ENCODE measurements around the gene BEND4.
"Not testable (repeated sequence)": the region's sequence is repeated elsewhere in the genome, so short reads cannot be mapped to it uniquely, and the experiment has no call there.

BEND4 gene

DNA sequence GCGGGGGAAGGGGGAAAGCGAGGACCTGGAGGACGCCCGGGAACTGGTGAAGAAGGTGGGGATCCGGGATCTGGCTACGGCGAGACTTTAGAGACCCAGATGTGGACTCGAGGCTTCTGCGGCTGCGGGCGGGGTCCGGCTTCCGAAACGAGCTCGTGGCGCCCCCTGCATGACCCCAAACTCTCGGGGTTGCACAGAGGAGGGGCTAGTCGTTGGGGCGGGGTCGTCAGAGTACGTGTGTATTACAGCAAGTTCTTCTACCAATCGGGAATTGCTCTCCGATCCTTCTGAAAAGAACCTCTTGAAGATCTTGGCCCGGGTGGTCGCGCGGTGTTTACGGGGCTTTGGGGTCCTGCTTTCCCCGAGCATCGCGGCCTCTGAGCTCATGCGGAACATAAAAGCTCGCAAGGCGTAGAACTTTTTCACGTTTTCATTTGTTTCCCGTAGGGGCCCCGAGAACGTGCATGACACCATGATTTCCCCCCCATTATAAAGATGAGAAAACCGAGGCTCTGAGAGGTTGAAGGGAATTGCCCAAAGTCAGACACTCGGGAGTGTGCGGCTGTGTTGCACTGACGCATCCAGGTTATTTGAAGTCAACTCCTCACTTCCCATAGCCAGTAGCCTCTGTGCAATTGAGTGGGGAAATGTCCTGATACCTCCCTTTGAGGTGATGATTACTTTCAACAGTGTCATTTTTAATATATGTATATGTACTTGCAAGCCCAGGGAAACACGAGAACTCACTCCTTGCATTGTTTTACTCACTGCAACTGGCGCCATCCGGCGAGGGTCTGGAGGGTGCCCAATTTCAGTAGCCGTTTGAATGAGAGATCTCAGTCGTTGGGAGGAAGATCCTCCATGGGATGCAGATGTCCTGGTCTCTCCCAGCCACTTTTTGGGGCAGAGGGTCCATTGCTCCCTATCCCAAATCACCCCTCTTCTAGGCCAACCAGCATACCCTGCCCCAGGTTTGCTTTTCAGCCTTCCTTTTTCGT is at the start of gene BEND4:
Gene BEND4 (minus strand): TSS at position 149 of the 998 bp plus-strand sequence. CDS start 512 bp downstream, outside the sequence.
- peak; percentile 3 to 36 for DNase-seq

DNA sequence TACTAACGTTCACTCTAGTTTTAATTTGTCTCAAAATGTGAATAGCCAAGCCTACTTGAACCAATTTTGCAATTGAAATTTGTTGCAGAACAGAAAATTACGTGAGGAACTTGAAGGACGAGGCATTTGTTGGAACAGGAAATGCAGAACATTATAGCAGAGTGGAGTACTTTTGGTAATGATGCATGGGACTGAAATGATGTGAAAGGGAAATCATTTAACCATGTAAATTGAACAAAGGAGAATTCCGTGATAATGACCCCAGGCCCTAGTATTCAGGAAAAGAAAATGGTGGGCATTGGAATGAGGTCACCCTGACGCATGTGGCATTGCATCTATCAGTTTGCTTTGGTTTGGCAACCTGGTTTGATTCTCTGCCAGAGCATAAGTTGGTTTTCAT is 44.9 kb upstream of the BEND4 start:
- DNase-seq, result no peak

DNA sequence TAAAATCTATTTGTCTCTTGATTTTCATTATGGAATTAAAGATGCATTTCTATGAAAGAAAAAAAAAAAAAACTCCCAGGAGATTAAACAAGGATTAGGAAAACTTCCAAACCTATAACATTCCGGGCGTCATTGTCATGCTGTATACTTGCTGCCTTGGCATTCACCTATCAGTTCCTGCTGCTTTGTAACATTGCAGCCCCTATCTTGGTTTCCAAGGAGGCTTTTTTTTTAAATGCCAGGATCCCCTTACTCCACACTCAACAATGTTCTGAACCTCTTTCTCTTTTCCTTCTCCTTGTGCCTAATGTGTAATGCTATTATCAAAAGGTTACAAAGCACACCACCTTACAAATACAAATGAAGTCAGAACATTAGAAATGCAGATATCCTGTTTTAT is 20.5 kb upstream of the BEND4 start:
- no peak for DNase-seq

DNA sequence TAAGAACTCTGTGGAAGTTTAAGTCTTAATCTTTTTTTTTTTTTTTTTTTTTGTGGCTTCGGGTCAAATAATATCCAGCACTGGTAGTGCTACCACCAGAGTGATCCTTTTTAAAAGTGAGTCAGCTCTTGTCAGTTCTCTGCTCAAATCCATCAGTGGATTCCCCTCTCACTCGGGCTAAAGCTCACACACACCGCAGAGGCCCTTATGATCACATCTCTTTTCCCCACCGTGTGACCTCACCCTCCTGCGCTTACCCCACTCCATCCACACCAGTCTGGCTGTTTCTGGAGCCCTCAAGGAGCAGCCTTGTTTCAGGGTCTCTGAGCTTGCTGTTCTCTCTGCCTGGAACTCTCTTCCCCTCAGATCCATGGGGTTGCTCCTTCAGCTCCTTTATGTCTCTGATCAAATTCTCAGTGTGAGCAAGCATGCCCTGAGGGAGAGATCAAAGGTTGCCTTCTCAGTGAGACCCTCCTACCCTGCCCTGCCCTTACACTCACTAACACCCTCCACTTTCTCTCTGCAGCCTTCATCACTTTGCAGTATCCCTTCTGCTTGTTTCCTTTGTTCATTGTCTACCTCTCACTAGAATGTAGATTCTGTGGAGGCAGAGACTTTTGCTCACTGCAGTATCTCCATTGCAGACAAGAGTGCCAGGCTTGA is 19.8 kb upstream of the BEND4 start:
- DNase-seq, result no peak

DNA sequence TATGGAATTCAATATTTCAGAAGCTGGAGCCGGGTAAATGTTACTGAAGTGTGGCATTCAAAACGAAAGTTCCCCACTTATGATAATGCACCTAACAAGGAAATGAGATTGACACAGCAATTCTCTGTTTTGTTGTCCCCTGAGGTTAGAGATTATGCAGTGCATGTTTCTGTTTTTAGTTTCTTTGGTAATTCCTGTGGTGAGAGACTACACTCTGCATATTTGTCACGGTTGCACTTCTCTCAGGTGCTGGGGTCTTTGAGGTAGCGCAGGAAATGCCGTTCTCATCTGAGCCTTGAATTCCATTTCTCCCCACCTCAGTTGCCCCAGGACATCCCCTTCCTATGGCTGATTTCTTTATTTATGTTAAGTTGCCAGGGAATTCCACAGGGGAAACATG is 15.3 kb upstream of the BEND4 start:
- DNase-seq, result no peak

DNA sequence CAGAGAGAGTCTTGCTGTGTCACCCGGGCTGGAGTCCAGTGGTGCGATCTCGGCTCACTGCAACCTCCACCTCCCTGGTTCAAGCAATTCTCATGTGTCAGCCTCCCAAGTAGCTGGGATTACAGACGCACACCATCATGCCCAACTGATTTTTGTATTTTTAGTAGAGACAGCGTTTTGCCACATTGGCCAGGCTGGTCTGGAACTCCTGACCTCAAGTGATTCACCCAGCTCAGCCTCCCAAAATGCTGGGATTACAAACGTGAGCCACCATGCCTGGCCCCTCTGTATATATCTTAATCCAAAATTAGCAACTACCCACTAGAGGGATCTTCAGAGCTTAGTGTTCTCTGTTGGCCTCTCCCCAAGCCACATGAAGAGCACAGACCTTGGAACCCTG is 13.7 kb upstream of the BEND4 start:
- DNase-seq, result not testable (repeated sequence)

DNA sequence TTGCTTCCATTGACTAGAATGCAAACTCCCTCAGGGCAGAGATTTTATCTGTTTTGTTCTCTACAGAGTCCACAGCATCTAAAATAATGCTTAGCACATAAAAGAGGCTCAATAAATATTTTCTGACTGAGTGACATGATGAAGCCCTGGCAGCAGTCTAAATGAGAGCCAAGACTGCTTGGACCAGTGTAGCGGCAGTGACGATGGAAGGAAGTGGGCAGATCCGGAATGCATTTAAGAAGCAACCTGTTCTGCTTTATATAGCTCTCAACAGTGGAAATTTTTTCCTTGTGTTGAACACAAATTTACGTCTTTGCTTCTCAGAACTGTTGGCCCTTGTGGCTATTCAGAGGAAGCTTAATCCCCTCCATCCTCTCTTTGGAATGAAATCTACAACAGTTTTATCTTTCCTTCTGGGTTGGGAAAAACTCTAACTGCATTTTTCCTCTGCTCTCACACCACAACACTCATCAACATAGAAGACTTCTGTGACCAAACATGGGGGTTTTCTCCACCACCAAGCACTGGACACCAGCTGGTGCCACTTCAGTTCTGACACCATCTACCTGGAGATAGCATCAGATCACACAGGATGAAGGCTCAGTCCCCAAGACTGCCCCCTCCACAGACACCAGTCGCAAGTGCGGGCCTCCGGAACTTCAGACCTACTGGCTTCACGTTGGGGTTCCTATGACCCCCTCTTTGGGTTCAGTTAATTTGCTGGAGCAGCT is 7.0 kb upstream of the BEND4 start:
- no peak for DNase-seq

DNA sequence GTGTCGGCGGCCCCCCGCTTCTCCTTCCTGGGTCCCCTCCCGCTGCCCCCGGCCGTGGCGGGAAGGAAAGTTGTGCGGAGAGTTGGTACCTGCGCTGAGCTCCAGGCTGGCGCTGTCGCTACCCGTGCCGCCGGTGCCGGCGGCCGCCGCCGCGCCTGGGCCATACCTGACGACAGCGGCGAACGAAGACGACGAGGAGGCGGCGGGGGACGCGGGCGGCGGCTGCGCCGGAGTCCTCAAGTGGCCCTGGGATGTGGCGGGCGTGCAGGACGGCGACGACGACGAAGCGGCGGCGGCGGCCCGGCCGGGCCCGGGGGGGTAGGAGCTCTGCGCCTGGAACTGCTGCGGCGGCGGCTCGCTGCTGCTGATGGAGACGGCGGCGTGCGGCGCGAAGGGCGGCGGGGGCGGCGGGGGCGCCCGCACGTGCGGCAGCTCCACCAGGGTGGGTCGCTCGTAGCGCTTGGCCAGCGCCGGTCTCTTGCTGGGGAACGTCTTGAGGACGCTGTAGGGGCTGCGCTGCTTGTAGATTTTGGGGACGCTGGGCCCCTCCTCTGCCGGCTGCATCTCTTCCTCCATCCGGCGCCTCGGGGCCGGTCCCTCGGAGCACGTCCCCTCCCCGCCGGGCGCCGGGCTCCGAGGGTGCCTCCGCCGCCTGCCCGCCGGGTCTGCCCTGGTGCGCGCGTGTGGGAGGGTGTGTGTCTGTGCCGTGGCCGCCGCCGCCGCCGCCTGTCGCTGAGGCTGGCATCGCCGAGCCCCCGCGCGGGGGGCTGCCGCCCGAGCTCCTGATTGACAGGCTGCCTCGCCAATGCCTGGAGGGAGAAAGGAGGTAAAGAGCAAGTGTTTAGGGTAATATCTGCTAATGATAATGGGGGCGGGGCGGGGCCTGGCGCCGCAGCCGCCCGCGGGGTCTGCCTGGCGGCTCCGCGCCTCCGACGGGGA is 618 bp downstream of the BEND4 start:
- DNase-seq, result peak; percentile 35 to 71

DNA sequence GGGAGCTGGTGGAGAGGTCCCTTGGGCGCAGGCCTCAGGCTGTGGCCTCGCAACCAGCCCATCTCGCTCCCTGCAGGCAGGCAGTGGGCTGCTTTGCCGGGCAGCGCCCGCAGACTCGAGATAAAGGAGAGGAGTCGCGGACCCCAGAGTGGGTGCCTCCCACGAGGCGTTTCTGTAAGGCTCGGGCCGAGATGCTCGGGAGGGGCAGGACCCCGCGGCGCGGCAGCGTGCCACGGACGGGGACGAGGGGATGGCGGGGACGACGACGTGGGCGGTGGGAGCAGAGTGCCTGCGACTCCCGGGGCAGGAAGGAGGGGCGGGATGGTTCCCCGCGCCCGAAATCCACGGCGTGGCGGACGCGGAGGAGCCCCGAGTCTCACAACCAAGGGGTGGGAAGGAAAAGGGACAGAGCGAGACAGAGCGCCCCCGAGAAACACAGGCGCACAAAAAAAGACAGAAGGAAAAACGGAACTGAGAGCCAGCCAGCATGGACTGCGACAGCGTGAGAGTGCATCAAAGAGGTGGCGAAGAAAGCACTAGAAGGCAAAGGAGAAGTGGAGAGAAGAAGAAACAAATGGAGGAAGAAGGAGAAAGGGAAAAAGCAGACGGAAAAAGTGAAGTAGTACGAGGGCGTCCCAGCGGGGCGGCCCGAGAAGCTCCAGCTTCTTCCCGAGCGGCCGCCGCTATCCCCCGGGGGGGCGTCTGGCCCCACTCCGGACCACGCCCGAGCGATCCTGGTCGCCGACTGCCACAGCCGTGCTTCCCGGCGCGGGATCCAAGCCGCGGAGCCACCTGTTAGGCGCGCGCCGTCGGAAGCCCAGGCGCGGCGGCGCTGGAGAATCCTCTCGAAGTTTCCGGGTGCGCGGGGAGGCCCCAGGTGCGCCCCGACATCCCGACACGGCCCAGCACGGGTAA is 1.5 kb downstream of the BEND4 start:
- no peak for DNase-seq

DNA sequence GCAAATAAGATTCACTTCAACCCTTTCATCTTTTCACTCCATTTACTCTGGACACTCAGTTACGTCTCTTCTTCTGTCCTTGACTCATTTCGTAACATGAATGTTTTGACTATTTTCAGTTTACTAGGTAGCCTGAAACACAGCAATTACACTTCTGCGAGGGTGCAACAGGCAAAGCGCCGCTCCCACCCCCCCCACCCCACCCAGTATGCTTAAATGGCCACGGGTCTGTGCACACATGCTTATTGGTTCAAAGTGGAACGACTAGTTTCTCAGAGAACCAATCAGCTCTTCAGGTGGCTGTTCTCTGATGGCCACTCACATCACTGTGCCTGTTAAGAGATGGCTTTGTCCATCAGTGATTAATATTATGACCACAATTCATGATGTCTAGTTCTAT is 3.5 kb downstream of the BEND4 start:
- no peak for DNase-seq

DNA sequence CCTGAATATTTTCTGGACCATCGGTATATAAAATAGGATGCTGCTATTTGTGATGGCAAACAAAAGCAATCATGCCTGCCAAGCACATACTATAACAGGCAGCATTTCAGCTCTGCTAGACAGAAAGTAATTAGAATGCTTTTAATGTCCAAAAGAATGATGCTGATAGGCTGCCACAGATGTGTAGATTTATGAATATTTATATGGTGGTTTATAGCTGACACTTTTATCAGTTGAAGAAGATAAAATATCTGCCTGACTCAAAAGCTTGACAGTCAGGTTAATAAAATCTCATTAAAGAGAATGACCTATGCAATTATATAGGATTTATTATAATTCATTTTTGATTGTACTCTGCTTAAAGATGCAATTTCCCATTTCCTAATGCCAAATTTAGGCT is 4.0 kb downstream of the BEND4 start:
- DNase-seq, result no peak

DNA sequence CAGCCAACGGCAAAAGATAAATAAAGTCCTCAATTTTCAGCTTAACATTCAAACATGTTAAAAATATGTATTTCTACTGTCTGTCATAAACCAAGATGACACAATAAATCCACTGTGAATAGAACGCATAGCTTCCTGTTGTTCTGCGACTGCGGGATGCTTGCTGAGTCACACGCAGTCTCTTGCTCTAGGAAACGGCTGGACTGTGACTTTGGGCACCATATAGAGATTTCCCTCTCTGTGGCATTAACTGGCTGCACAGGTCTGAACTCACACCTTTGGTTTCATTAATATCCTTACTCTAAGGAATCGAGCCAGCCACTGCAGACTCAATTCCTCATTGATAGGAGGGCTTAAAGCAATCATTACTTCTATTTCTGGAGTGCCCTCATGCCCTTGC is 8.4 kb downstream of the BEND4 start:
- DNase-seq, result no peak

DNA sequence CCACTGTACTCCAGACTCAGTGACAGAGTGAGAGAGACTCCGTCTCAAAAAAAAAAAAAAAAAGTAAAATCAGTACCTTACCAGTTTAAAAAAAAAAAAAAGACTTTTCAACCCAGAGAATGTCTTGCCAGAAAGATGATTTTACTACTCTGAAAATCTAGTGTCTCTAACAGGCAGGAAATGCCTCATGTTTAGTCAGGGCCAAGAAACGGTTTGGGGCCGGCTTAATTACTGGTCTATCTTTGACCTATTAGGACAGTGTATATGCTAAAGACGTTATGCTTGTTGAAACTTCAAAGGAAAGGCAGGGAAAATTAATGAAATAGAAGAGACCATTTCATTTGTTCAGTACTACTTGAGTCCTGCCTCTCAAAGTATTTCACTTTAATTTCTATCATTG is 9.9 kb downstream of the BEND4 start:
- DNase-seq, result no peak

DNA sequence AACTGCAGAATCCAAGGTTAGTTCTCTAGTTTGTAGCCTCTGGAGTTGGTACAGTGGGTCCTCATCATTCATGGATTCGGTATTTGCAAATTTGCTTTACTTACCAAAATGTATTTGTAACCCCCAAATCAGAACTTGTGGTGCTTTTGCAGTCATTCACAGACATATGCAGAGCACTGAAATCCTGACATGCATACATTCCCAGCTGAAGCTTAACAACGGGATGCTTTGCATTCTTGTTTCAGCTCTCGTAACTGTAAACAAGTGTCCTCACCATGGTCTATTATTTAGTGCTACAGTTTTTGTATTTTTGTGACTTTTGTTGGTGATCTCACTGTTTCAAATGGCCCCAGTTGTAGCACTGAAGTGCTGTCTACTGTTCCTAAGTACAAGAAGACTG is 16.1 kb downstream of the BEND4 start:
- DNase-seq, result no peak

DNA sequence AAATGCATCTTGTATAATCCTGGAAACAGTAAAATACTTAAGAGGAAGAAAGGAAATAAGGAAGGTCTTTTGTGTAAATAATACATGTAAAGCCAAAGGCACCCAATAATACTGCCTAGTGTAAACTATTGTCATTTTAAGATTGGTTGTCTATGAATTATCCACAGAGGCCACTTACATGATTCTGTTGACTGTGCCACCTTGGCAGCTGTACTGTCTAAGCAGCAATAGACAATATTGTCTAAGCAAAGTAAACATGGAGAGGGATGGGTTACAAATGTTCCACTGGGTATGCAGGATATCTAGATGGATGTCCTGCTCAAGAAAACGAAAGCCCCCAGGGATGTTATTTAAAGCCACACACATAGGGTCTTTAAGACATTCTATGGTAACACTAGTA is 19.4 kb downstream of the BEND4 start:
- DNase-seq, result no peak

DNA sequence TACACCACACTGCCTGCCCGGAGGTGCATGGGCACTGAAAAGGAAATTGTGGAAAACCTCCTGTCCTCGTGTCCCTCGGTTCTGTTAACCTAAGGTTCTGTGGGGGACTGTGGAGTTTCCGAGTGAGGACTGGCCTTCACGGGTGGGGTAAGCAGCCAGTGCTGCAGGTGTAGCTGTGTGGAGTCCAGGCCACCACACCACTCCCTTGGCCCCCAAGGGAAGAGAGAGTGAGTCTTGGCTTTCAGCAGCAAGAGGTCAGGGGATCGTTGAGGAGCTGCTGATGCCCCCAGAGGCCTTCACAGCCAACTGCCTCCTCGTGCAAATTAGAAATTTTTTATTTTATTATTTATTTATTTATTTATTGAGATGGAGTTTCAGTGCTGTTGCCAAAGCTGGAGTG is 20.4 kb downstream of the BEND4 start:
- DNase-seq, result no peak

DNA sequence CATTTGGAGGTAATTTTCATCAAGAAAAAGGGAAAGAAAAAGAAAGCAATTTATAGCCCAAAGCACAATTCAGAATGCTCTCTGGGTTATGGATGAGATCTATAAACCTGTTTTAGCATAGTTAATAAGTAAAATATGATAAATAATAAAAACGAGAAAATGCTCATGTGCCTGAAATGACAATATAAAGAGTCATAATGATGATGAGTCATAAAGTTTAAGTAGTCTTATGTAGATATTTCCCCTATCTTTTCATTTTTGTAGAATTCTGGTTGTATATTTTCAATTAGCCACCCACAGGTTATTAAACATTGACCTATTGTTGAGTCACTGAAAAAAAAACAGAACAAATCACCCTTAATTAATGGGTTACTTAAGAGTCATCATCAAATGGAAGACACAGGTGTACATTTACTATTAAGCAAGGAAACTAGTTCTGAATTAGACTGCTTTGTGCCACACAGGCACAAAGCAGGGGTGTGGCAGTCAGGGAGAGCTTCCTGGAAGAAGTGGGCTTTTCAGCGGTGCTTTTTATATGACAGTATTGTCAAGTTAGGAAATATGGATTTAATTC is 29.3 kb downstream of the BEND4 start:
- no peak for DNase-seq

DNA sequence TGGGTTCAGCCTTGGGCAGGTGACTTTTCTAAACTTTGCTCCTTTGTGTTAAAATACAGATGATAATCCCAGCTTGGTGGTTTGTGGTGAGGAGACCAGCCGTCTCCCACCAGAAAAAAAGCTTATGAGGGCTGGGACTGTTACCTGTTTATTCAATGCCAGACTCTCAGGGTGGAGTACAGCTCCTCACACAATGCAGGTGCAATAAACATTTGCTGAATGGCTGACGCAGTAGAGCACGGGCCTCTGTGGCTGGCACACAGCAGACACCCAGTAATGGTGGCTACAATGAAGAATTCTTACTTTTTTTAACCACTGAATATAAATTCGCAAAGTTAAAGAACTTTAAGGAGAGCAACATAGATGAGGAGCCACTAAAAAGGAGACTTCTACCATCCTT is 30.2 kb downstream of the BEND4 start:
- no peak for DNase-seq

DNA sequence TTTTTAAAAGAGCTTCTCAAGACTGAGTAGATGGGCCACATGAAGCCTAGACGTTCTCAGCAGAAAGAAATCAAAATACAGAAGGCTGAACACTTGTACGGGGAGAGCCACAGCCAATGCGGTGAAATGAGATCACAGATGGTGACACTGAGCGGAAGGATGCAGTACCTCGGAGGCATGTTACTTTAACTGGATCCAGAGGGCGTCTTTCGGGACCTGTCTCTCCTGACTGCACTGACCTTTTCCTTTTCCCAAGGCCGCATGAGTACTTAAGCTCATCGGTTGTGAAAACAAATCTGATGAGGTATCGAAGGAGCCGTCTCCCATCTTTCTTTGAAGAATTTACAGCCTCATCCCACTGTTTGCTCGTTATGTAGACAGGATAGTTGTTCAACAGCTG is 32.6 kb downstream of the BEND4 start:
- DNase-seq, result no peak

DNA sequence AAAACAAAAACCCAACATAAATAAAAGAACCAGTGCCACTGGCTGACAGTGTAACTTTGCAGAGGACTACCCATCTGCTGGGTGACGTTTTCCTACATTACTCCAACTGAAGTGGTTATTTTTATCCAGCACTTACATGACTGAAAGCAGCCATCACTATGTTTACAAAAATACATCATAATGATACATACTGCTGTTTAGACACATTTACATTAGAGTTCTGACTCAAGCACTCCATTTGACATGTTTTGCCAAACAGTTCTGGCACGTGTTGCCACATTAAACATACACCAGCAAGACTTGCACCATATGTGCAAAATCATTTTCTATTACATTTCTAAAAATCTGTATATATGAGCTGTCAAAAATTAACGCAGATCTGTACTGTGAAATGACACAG is 39.6 kb downstream of the BEND4 start:
- DNase-seq, result no peak

DNA sequence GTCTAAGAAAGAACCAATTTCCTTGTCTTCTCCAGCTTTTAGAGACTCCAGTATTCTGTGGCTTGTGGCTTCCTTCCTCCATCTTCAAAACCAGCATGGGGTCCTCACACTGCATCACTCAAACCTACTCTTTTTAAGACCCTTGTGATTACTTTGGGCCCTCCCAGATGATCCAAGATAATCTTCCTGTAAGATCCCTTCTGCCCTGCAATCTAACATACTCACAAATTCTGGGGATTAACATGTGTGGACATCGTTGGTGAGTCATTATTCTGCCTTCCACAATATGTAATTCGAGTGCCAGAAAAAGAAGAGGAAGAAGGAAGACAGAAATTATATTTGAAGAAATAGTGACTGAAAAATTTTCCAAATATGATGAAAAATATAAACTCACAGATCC is 47.9 kb downstream of the BEND4 start:
- no peak for DNase-seq

Measured in CD4-positive, alpha-beta T cell treated with Interferon alpha-2 for 1 hour (primary cell).